Endodermal cell (in vitro differentiated cells): ENCODE results near the gene C19orf47. TPM values are rescaled to one million over a fixed set of nuclear protein-coding genes. Genes with fewer than 3 reads are reported as not detected.

Source experiments
- DNase-seq: peaks from one replicate; pipeline ENCODE4 v3.0.0-alpha.2; 2017
- H3K27ac ChIP-seq: 2 replicates; pipeline ENCODE4 v1.5.1; 2013; ENCODE audit warnings: mild to moderate bottlenecking, low read depth, low read length, moderate library complexity
- H3K27me3 ChIP-seq: 2 replicates; pipeline ENCODE4 v1.6.1; 2013; ENCODE audit warnings: mild to moderate bottlenecking, low read length, moderate library complexity; ENCODE audit not compliant: insufficient read depth, control insufficient read depth, poor library complexity, severe bottlenecking
- H3K36me3 ChIP-seq: 2 replicates; pipeline ENCODE4 v1.7.0; 2013; ENCODE audit warnings: mild to moderate bottlenecking, low read length, moderate library complexity; ENCODE audit not compliant: control insufficient read depth, insufficient read depth
- H3K4me1 ChIP-seq: one replicate; pipeline ENCODE4 v1.7.0; 2013; ENCODE audit warnings: low read length; ENCODE audit not compliant: control insufficient read depth, insufficient read depth
- H3K4me3 ChIP-seq: 2 replicates; pipeline ENCODE4 v1.5.1; 2013; ENCODE audit warnings: mild to moderate bottlenecking, low read length, moderate library complexity
- H3K9ac ChIP-seq: 2 replicates; pipeline ENCODE4 v1.6.1; 2013; ENCODE audit warnings: mild to moderate bottlenecking, low read length, moderate library complexity; ENCODE audit not compliant: poor library complexity, severe bottlenecking; ENCODE audit errors: extremely low read depth
- H3K9me3 ChIP-seq: 2 replicates; pipeline ENCODE4 v1.6.1; 2013; ENCODE audit warnings: mild to moderate bottlenecking, low read length, moderate library complexity; ENCODE audit not compliant: control insufficient read depth
- H3K27ac Mint-ChIP-seq: 2 replicates; pipeline ENCODE4 v1.8.0; 2020; ENCODE audit warnings: mixed read lengths
- H3K27me3 Mint-ChIP-seq: 2 replicates; pipeline ENCODE4 v1.8.0; 2021; ENCODE audit warnings: mild to moderate bottlenecking, mixed read lengths; ENCODE audit not compliant: insufficient read depth
- H3K36me3 Mint-ChIP-seq: 2 replicates; pipeline ENCODE4 v1.8.0; 2020; ENCODE audit warnings: low read depth, mixed read lengths
- H3K4me1 Mint-ChIP-seq: 2 replicates; pipeline ENCODE4 v1.8.0; 2020; ENCODE audit warnings: mixed read lengths
- H3K4me3 Mint-ChIP-seq: 2 replicates; pipeline ENCODE4 v1.8.0; 2020; ENCODE audit warnings: mild to moderate bottlenecking, moderate library complexity, mixed read lengths
- H3K9me3 Mint-ChIP-seq: 2 replicates; pipeline ENCODE4 v1.8.0; 2020; ENCODE audit warnings: mild to moderate bottlenecking, mixed read lengths
- CTCF ChIP-seq: fragments of 200-600 bp; sonication (generic); conservative IDR thresholded peaks from 2 replicates; pipeline ENCODE4 v1.5.0; 2021; ENCODE audit warnings: antibody characterized with exemption, mild to moderate bottlenecking
- WGBS, 2 experiments: methylation state at CpG; one replicate each; pipeline versions ENCODE4 v1.1.5 to v1.1.7; 2013; ENCODE audit warnings: missing lambda C conversion rate in 2 of 2, mixed read lengths in 1 of 2; ENCODE audit not compliant: insufficient coverage in 1 of 2, insufficient read length in 1 of 2; 5-methylcytosine and 5-hydroxymethylcytosine counted together
- total RNA-seq, 2 donors: library from RNA; stranded (reverse); fragmentation: NEBNext Ultra II Directional in 1 of 2; extraction: Animal tissue kit (Norgen Biotek cat#: 25700) in 1 of 2; gene quantifications; 2 replicates in 1 of 2; 3 replicates in 1 of 2; pipeline ENCODE4 v1.2.1, GENCODE V29; 2021

The C19orf47 gene
- total RNA-seq, 2 donors from 2014 or later, result 15.6 to 18.1 TPM

GRCh38 chr19:40331052-40331451, 17.1 kb downstream of the C19orf47 start:
- no peak for TF ChIP-seq CTCF
- Mint-ChIP-seq H3K27me3 (no peaks in the 10 kb centered on the region), H3K36me3 (peaks cover 65% of the 10 kb centered on the region), H3K4me3 (no peak overlapping the region), H3K4me1 (no peaks in the 10 kb centered on the region), H3K9me3 (no peaks in the 10 kb centered on the region), H3K27ac (no peak overlapping the region)
- DNase-seq, result no peak
- 96 to 97% methylated on average over 5 of the region's 5 CpGs for WGBS, 2 experiments
- no peak overlapping the region for H3K27ac ChIP-seq
- no peaks in the 10 kb centered on the region for H3K27me3 ChIP-seq
- H3K4me3 ChIP-seq, result no peak overlapping the region
- no peaks in the 10 kb centered on the region for H3K9me3 ChIP-seq
- no peak overlapping the region for H3K9ac ChIP-seq
- no peaks in the 10 kb centered on the region for H3K4me1 ChIP-seq
- peaks cover 69% of the 10 kb centered on the region for H3K36me3 ChIP-seq

GRCh38 chr19:40326201-40326600, 22.0 kb downstream of the C19orf47 start:
- H3K27ac Mint-ChIP-seq, result no peak overlapping the region
- no peak overlapping the region for H3K4me3 ChIP-seq
- peaks cover 70% of the 10 kb centered on the region for H3K36me3 Mint-ChIP-seq
- no peaks in the 10 kb centered on the region for H3K9me3 ChIP-seq
- no peak overlapping the region for H3K27ac ChIP-seq
- peaks cover 59% of the 10 kb centered on the region for H3K36me3 ChIP-seq
- no peak overlapping the region for H3K4me3 Mint-ChIP-seq
- 91 to 92% methylated on average over 11 to 14 of the region's 14 CpGs for WGBS, 2 experiments
- no peak overlapping the region for H3K9ac ChIP-seq
- no peaks in the 10 kb centered on the region for H3K9me3 Mint-ChIP-seq
- no peak for TF ChIP-seq CTCF
- no peaks in the 10 kb centered on the region for H3K4me1 Mint-ChIP-seq
- no peaks in the 10 kb centered on the region for H3K27me3 ChIP-seq
- no peaks in the 10 kb centered on the region for H3K4me1 ChIP-seq
- no peak for DNase-seq
- no peaks in the 10 kb centered on the region for H3K27me3 Mint-ChIP-seq

GRCh38 chr19:40323705-40324104, 24.5 kb downstream of the C19orf47 start:
- no peak overlapping the region for H3K4me3 ChIP-seq
- Mint-ChIP-seq H3K9me3 (no peaks in the 10 kb centered on the region), H3K27me3 (no peaks in the 10 kb centered on the region), H3K27ac (no peak overlapping the region), H3K4me3 (no peak overlapping the region), H3K4me1 (no peaks in the 10 kb centered on the region), H3K36me3 (peaks cover 66% of the 10 kb centered on the region)
- no peak overlapping the region for H3K27ac ChIP-seq
- no peaks in the 10 kb centered on the region for H3K4me1 ChIP-seq
- H3K9ac ChIP-seq, result no peak overlapping the region
- peaks cover 47% of the 10 kb centered on the region for H3K36me3 ChIP-seq
- DNase-seq, result no peak
- TF ChIP-seq CTCF, result no peak
- H3K27me3 ChIP-seq, result no peaks in the 10 kb centered on the region
- 78 to 99% methylated on average over 1 to 13 of the region's 13 CpGs for WGBS, 2 experiments
- H3K9me3 ChIP-seq, result no peaks in the 10 kb centered on the region
